HG03469 (cell line): Measurements from ENCODE around the gene SV2B.
A peak's percentile ranks its signal among the peaks of the same experiment; 100 is the strongest.

Source experiments
- ATAC-seq: cut with Tn5 transposase; IDR thresholded peaks from one replicate; pipeline ENCODE4 v1.9.1; 2021; ENCODE audit warnings: mild to moderate bottlenecking, moderate library complexity, moderate number of reproducible peaks; ENCODE audit not compliant: unreplicated experiment

The SV2B gene

GRCh38 chr15:91102546-91103330 lies 2.7 kb downstream of the SV2B start:
- ATAC-seq: no peak

- no peak for ATAC-seq
Measured at GRCh38 chr15:91104111-91104510, 4.1 kb downstream of the SV2B start.

- ATAC-seq: no peak
Measured at GRCh38 chr15:91108421-91108820, 8.4 kb downstream of the SV2B start.

GRCh38 chr15:91109885-91110284 lies 9.8 kb downstream of the SV2B start:
- ATAC-seq: no peak

GRCh38 chr15:91110407-91110806 lies 10.3 kb downstream of the SV2B start:
- no peak for ATAC-seq

- ATAC-seq: no peak
Measured at GRCh38 chr15:91113030-91113429, 13.0 kb downstream of the SV2B start.

GRCh38 chr15:91114301-91114700 lies 14.2 kb downstream of the SV2B start:
- no peak for ATAC-seq

GRCh38 chr15:91116113-91117067 lies 16.3 kb downstream of the SV2B start:
- ATAC-seq: peak; percentile 90

GRCh38 chr15:91117375-91117774 lies 17.3 kb downstream of the SV2B start:
- ATAC-seq: no peak

- ATAC-seq: no peak
Measured at GRCh38 chr15:91118817-91119590, 18.9 kb downstream of the SV2B start.

GRCh38 chr15:91122296-91122695 lies 22.2 kb downstream of the SV2B start:
- no peak for ATAC-seq

GRCh38 chr15:91124132-91124531 lies 24.1 kb downstream of the SV2B start:
- no peak for ATAC-seq

- ATAC-seq: no peak
Measured at GRCh38 chr15:91125162-91125561, 25.1 kb downstream of the SV2B start.

- no peak for ATAC-seq
Measured at GRCh38 chr15:91126080-91126479, 26.0 kb downstream of the SV2B start.

- no peak for ATAC-seq
Measured at GRCh38 chr15:91127236-91127955, 27.3 kb downstream of the SV2B start.

GRCh38 chr15:91128016-91128415 lies 28.0 kb downstream of the SV2B start:
- no peak for ATAC-seq

GRCh38 chr15:91129436-91129835 lies 29.4 kb downstream of the SV2B start:
- ATAC-seq: no peak

GRCh38 chr15:91132079-91132478 lies 32.0 kb downstream of the SV2B start:
- ATAC-seq: no peak

- no peak for ATAC-seq
Measured at GRCh38 chr15:91133511-91133910, 33.5 kb downstream of the SV2B start.
